Choroid plexus epithelial cell (primary cell): ENCODE data around the gene FAM124A.

Experiments
- DNase-seq: peaks from one replicate; pipeline ENCODE4 v3.0.0-alpha.2; 2010; ENCODE audit warnings: low read depth
- H3K4me3 ChIP-seq: 2 replicates; pipeline ENCODE4 v1.5.1; 2011; ENCODE audit warnings: low read depth, mild to moderate bottlenecking, control low read depth, low read length, moderate library complexity
- TF ChIP-seq, protein P1 (sequence below): conservative IDR thresholded peaks from 2 replicates; pipeline ENCODE4 v1.5.1; 2011; ENCODE audit warnings: low read depth, mild to moderate bottlenecking, control low read depth, inconsistent platforms, low read length, moderate library complexity

FAM124A gene

DNA sequence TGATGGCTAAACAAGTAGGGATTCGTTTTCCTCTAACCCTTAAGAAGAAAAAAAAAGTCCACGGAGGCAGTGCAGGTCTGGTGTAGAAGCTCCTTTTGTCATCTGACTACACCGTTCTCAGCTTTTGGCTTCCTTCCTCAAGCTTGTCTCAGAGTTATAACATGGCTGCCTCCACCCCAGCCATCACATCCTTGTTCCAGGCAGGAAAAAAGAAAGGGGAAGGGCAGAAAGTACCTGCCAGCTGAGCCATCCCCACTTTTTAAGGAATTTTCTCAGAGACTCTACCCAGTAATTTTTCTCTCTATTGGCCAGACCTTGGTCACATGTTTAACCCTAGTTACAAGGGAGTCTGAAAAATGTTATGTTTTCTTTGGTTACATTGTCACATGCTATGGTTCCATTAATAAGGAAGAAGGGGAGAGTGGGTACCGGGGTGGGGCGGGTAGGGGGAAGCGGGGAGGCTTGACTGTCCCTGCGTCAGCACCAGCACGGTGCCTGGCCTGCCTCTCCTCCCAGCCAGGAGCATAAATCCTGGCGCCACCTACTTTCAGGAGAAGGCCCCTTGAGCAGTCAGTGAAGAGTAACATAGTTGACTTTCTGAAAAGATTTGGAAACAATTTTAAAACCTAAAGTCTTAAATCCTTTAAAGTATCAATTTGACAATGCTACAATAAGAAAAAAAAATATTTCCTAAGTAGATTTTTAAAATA is 11.1 kb downstream of the FAM124A start:
- DNase-seq = no peak
- H3K4me3 ChIP-seq = no peak overlapping the region
- TF ChIP-seq, protein P1, sequence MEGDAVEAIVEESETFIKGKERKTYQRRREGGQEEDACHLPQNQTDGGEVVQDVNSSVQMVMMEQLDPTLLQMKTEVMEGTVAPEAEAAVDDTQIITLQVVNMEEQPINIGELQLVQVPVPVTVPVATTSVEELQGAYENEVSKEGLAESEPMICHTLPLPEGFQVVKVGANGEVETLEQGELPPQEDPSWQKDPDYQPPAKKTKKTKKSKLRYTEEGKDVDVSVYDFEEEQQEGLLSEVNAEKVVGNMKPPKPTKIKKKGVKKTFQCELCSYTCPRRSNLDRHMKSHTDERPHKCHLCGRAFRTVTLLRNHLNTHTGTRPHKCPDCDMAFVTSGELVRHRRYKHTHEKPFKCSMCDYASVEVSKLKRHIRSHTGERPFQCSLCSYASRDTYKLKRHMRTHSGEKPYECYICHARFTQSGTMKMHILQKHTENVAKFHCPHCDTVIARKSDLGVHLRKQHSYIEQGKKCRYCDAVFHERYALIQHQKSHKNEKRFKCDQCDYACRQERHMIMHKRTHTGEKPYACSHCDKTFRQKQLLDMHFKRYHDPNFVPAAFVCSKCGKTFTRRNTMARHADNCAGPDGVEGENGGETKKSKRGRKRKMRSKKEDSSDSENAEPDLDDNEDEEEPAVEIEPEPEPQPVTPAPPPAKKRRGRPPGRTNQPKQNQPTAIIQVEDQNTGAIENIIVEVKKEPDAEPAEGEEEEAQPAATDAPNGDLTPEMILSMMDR = no peak

DNA sequence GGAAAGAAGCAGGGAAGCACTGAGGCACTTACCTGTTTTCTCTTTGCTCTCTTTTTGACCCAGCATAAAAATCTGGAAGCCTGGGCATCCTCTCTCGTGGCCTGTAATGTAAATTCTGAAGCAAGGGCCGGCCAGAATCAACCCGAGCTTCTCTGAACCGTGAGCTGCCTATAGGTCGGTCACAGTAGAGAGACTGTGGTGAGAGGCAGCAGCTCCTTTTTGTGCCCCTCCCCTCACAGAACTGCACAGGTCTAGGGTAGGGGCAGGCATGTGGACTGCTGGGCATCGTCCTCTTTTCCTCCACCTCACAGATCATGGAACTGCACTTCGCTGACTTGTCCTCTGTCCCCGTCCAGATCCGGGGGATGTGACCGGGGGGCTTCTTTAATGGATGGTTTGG is 12.5 kb downstream of the FAM124A start:
- no peak for DNase-seq
- H3K4me3 ChIP-seq = no peak overlapping the region
- TF ChIP-seq, protein P1 = no peak

DNA sequence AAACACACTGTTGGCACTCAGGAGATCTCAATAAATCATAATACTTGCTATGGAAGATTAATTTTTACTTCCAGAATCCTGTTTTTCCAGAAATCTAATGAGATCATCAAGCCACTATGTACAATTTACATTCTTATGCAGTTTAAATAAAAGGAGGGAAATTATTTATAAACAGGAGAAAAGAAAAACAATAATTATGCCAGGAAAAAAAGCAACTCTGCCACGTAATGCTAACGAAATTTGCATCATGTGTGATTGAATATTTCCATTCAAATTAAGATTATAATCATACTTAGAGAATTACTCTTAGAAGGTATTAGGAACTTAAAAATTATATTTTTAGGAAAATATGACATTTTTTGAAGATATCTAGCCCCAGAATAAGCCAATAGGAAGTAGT is 13.0 kb downstream of the FAM124A start:
- TF ChIP-seq, protein P1 = no peak
- no peak overlapping the region for H3K4me3 ChIP-seq
- DNase-seq = no peak

DNA sequence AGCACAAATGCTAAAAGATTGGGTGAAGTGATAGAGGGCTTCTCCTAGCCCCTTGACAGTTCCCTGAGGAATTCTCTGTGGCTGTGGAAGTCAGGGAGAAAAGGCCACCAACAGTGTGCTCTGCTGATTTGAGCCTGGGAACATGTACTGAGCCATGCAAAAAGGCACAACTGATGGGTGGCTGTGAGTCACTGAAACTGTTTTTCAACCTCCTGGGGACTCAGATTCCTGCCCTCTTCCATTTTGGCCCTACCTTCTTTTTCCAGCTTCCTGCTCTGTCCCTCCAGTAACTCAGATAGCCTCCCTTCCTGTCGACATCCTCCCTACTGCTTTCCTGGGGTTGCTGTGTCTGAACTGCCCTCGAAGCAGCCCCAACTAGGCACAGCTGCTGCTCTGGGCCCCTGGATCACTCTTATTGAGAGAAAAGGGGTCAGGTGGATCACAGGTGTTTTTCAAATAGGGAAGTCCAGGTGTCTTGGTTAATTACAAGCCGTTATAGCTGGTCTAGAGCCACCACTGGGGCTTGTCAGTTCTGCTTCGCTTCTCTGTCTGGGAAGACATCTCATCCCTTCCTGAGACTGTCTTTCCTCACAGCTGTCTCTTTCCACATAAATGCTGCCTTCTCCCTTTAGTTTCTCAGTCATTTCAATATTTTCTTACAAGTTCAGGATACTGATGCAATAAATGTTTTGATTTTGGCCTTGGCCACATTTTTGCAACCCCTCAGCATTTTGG is 13.7 kb downstream of the FAM124A start:
- H3K4me3 ChIP-seq = no peak overlapping the region
- DNase-seq = no peak
- TF ChIP-seq, protein P1 = no peak

DNA sequence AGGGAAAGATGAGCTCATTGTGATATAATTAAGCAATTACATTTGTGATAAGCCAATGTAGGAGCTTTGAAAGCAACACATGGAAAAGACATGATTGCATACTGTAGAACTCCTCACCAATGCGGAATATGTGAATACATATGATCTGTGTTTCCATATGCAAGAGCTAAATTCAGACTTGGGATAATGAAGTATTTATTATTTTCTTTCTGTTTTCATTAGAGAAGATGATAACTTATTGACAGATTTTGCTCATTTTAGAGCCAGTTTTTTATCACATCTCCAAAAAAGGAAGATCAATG is 14.2 kb downstream of the FAM124A start:
- H3K4me3 ChIP-seq = no peak overlapping the region
- TF ChIP-seq, protein P1 = no peak
- no peak for DNase-seq

DNA sequence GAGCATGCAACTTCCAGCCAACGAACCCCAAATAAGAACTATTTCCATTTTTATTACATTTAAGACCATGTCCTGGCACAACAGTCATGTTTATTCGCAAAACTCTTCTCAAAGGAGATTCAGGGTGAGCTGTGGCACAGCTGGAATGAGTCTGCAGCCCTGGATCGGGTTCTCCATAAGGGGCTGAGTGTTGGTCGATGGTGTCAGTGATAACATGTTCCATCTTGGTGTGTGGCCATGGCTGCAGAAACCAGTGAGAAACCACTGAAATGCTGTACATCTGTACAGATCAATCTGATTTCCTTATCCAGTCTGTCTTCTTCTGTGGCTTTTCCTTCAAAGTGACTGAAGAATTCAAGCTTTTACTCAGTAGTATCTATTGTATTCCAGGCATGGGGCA is 15.2 kb downstream of the FAM124A start:
- TF ChIP-seq, protein P1 = no peak
- DNase-seq = no peak
- no peak overlapping the region for H3K4me3 ChIP-seq

DNA sequence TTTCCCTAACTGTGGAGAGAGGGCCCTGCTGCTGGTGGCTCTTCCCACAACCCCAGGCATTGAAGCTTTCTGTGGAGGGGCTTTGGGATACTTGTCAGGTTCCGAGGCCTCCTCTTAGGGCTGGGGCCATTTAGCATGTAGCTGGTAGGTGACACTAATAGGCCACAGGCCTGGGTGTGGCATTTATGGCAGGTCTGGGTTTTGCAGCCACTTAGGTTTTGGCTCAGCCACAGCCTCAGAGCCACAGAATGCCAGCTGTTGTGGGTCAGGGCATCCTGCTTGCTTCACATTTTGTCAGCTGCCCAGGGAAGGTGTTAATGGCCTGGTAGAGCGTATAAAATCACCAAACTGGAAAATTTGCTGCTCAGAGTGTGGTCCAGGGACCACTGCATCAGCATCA is 15.7 kb downstream of the FAM124A start:
- no peak overlapping the region for H3K4me3 ChIP-seq
- TF ChIP-seq, protein P1 = no peak
- no peak for DNase-seq
